CD8-positive, alpha-beta memory T cell (primary cell): ENCODE measurements around the gene NOP56. TPM values are rescaled to one million over a fixed set of nuclear protein-coding genes. Genes with fewer than 3 reads are reported as not detected.

Experiments
- CTCF ChIA-PET: fragments of 350-600 bp; sonication (Branson Sonifier 250); formaldehyde crosslinking; loops from one replicate; lab custom pipeline; 2021; ENCODE audit warnings: antibody characterized with exemption; lab: Charles Lee
- POLR2A ChIA-PET: fragments of 350-600 bp; sonication (Branson Sonifier 250); formaldehyde crosslinking; loops from one replicate; lab custom pipeline; 2021; ENCODE audit warnings: antibody characterized with exemption; lab: Charles Lee
- DNase-seq, 5 donors: peaks; one replicate each; pipeline versions ENCODE4 v3.0.0 to v3.0.0-alpha.2; 2020 to 2022; ENCODE audit warnings: mixed read lengths in 1 of 5
- H3K27ac ChIP-seq: one replicate; pipeline ENCODE4 v1.7.0; 2013; ENCODE audit warnings: low read depth, mild to moderate bottlenecking, low read length, moderate library complexity
- H3K27me3 ChIP-seq: 2 replicates; pipeline ENCODE4 v1.7.0; 2013; ENCODE audit warnings: low read length, mild to moderate bottlenecking; ENCODE audit not compliant: insufficient read depth, poor library complexity, severe bottlenecking
- H3K36me3 ChIP-seq: 2 replicates; pipeline ENCODE4 v1.7.0; 2013; ENCODE audit warnings: mild to moderate bottlenecking, low read length, moderate library complexity; ENCODE audit not compliant: insufficient read depth
- H3K4me1 ChIP-seq: 2 replicates; pipeline ENCODE4 v1.7.0; 2013; ENCODE audit warnings: mild to moderate bottlenecking, low read length, moderate library complexity; ENCODE audit not compliant: insufficient read depth
- H3K4me3 ChIP-seq: 2 replicates; pipeline ENCODE4 v1.7.0; 2013; ENCODE audit warnings: mild to moderate bottlenecking, low read length
- H3K9me3 ChIP-seq: 2 replicates; pipeline ENCODE4 v1.7.0; 2013; ENCODE audit warnings: mild to moderate bottlenecking, low read length
- H3K27ac Mint-ChIP-seq, 8 donors: one replicate each; pipeline ENCODE4 v1.8.0; 2020 to 2021; ENCODE audit warnings: mixed read lengths in 8 of 8, mild to moderate bottlenecking in 6 of 8, inconsistent platforms in 3 of 8, moderate library complexity in 3 of 8
- H3K27me3 Mint-ChIP-seq, 2 donors: one replicate each; pipeline ENCODE4 v1.8.0; 2020 to 2021; ENCODE audit warnings: mixed read lengths in 2 of 2, mild to moderate bottlenecking in 1 of 2, moderate library complexity in 1 of 2
- H3K36me3 Mint-ChIP-seq, 3 donors: one replicate each; pipeline ENCODE4 v1.8.0; 2020 to 2021; ENCODE audit warnings: mixed read lengths in 3 of 3, inconsistent platforms in 1 of 3, mild to moderate bottlenecking in 1 of 3
- H3K4me1 Mint-ChIP-seq, 3 donors: one replicate each; pipeline ENCODE4 v1.8.0; 2020 to 2021; ENCODE audit warnings: mixed read lengths in 3 of 3, inconsistent platforms in 1 of 3, mild to moderate bottlenecking in 1 of 3
- H3K4me3 Mint-ChIP-seq, 7 donors: one replicate each; pipeline ENCODE4 v1.8.0; 2020 to 2021; ENCODE audit warnings: mixed read lengths in 7 of 7, mild to moderate bottlenecking in 6 of 7, moderate library complexity in 4 of 7, inconsistent platforms in 2 of 7
- H3K9me3 Mint-ChIP-seq, 5 donors: one replicate each; pipeline ENCODE4 v1.8.0; 2020 to 2022; ENCODE audit warnings: mixed read lengths in 5 of 5, mild to moderate bottlenecking in 3 of 5, moderate library complexity in 2 of 5, inconsistent platforms in 1 of 5
- polyA plus RNA-seq: library from polyadenylated mRNA; unstranded; fragments of 300-500 nt; fragmentation: Illumina TruSeq; gene quantifications from one replicate; pipeline ENCODE4 v1.2.3, GENCODE V29; 2021
- total RNA-seq, 2 experiments: library from RNA; stranded (reverse); gene quantifications; one replicate each; pipeline ENCODE4 v1.2.3, GENCODE V29; 2021

The NOP56 gene
- total RNA-seq: 100 to 1,000 TPM; 888 to 920 TPM
- 106 TPM for polyA plus RNA-seq

DNA sequence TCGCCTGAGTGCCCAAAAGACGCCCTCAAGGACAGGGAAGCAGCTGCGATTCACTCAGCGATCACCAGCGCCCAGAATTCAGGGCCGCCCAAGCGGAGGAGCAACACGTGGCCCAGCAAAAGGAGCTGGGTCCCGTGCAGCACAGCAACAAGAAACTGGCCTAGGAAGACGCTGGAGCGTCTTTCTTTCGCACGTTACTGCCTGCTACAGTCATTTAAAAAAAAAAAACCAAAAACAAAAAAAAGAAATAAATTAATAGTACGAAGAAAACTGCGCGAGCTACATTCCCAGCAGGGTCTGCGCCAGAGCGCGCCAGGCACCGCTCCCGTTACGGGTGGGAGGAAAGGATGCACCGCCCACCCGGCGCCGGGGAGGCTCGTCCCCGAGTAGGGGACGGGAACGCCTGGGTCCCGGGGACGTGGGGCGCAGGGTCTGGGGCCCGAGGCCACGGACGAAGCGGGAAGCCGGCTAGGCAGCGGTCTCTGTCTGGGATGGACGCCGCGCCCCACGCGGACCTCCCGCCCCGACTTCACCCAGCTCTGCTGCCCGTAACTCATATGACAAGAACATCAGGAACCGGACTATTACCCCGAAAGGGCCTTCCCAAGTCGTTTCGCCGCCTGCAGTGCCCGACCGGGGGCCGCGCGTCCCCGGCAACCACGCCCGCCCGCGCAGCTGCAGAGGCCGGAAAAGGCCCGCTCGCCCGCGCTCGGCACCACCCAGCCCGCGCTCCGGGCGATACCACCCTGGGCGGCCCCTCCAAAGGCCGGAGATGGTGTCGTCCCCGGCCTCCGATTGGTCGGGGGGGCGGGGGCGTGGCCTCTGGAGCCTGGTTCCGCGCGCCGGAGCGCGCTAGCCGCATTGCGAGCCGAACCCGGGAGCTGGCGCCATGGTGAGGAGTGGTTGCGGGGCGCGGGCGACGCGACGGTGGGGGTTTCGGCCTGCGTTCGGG, at the start of gene NOP56:
Gene NOP56, plus strand, starts transcription at position 861 of the 952 bp plus-strand sequence. Its CDS starts 29 bp downstream, at position 890.
- peak; percentile 90 to 96 (median 94) for DNase-seq
- CTCF ChIA-PET: interaction anchor here (1.0 to 2.7 kb wide), 9 partner anchors 12 to 188 kb away, joined by 3 to 21 read pairs (median 4); partner anchors contain the start of genes IDH3B and SNRPB
- H3K27ac Mint-ChIP-seq: peak within 1 kb of the TSS; percentile 76 to 96 (median 91)

GRCh38 chr20:2602746-2603145, 49.7 kb upstream of the NOP56 start:
- H3K36me3 ChIP-seq: no peaks in the 10 kb centered on the region
- no peaks in the 10 kb centered on the region for H3K4me1 ChIP-seq
- DNase-seq: no peak
- no peak overlapping the region for H3K4me3 ChIP-seq
- peaks cover 0 to 6% (median 0%) of the 10 kb centered on the region in 3 donors for H3K36me3 Mint-ChIP-seq
- H3K27ac ChIP-seq: no peak overlapping the region
- H3K4me1 Mint-ChIP-seq: no peaks in the 10 kb centered on the region
- no peaks in the 10 kb centered on the region for H3K9me3 ChIP-seq
- no peaks in the 10 kb centered on the region for H3K27me3 ChIP-seq
- POLR2A ChIA-PET: no interaction called here
- CTCF ChIA-PET: interaction anchor here (0.8 kb wide), 1 partner anchor 78 kb away, joined by 3 read pairs; no protein-coding TSS in a partner anchor
- H3K27ac Mint-ChIP-seq: no peak overlapping the region
- H3K9me3 Mint-ChIP-seq: peaks cover 6 to 23% (median 16%) of the 10 kb centered on the region in 5 donors
- H3K4me3 Mint-ChIP-seq: no peak overlapping the region
- peaks cover 3 to 4% of the 10 kb centered on the region in 2 donors for H3K27me3 Mint-ChIP-seq

More for the DNA sequence above, at the start of gene NOP56:
- Histone ChIP-seq H3K27ac (peak within 1 kb of the TSS; percentile 84), H3K9me3 (no peaks in the 10 kb centered on the region), H3K4me3 (peak within 1 kb of the TSS; percentile 96), H3K4me1 (peaks cover 28% of the 10 kb centered on the region), H3K36me3 (peaks cover 32% of the 10 kb centered on the region), H3K27me3 (no peaks in the 10 kb centered on the region)
- H3K36me3 Mint-ChIP-seq: peaks cover 13 to 40% (median 14%) of the 10 kb centered on the region in 3 donors
- POLR2A ChIA-PET: interaction anchor here (0.7 to 5.0 kb wide), 8 partner anchors 9 to 827 kb away, joined by 3 to 70 read pairs (median 4); partner anchors contain the start of genes IDH3B and SNRPB
- H3K27me3 Mint-ChIP-seq: peaks cover 0 to 2% of the 10 kb centered on the region in 2 donors
- peaks cover 28 to 50% (median 30%) of the 10 kb centered on the region in 3 donors for H3K4me1 Mint-ChIP-seq
- no peaks in the 10 kb centered on the region for H3K9me3 Mint-ChIP-seq
- H3K4me3 Mint-ChIP-seq: peak within 1 kb of the TSS; percentile 89 to 95 (median 91)

GRCh38 chr20:2603816-2604505, 48.5 kb upstream of the NOP56 start:
- Mint-ChIP-seq H3K27ac (peak overlapping the region in 1 of 8 donors; percentile 26), H3K4me1 (no peaks in the 10 kb centered on the region), H3K27me3 (peaks cover 3 to 4% of the 10 kb centered on the region in 2 donors), H3K4me3 (no peak overlapping the region), H3K36me3 (peaks cover 0 to 6% (median 0%) of the 10 kb centered on the region in 3 donors), H3K9me3 (peaks cover 6 to 24% (median 18%) of the 10 kb centered on the region in 5 donors)
- Histone ChIP-seq H3K9me3 (no peaks in the 10 kb centered on the region), H3K27ac (no peak overlapping the region), H3K27me3 (no peaks in the 10 kb centered on the region), H3K36me3 (no peaks in the 10 kb centered on the region), H3K4me1 (no peaks in the 10 kb centered on the region), H3K4me3 (no peak overlapping the region)
- DNase-seq: no peak
- CTCF ChIA-PET: no interaction called here
- POLR2A ChIA-PET: no interaction called here

DNA sequence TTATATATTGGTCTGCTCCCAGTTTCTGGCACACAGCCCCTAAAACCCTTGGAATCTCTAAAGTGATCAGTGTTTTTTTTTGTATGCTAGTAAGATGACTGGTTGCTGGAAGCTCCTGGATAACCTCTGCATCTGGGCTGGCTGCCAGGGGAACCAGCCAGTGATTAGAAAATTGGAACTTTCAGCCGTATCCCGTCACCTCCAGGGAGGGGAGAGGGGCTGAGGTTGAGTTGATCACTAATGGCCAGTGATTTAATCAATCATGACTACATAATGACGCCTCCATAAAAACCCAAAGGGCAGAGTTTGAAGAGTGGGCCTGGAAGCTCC, 48.0 kb upstream of the NOP56 start:
- H3K4me1 ChIP-seq: no peaks in the 10 kb centered on the region
- no peaks in the 10 kb centered on the region for H3K27me3 ChIP-seq
- Mint-ChIP-seq H3K27ac (no peak overlapping the region), H3K36me3 (peaks cover 0 to 9% (median 0%) of the 10 kb centered on the region in 3 donors), H3K4me3 (no peak overlapping the region), H3K4me1 (no peaks in the 10 kb centered on the region), H3K27me3 (peaks cover 4 to 8% of the 10 kb centered on the region in 2 donors), H3K9me3 (peaks cover 6 to 24% (median 18%) of the 10 kb centered on the region in 5 donors)
- H3K27ac ChIP-seq: no peak overlapping the region
- no peak overlapping the region for H3K4me3 ChIP-seq
- H3K36me3 ChIP-seq: no peaks in the 10 kb centered on the region
- DNase-seq: no peak
- CTCF ChIA-PET: no interaction called here
- POLR2A ChIA-PET: no interaction called here
- H3K9me3 ChIP-seq: no peaks in the 10 kb centered on the region

- CTCF ChIA-PET: no interaction called here
- no peaks in the 10 kb centered on the region for H3K4me1 ChIP-seq
- H3K36me3 ChIP-seq: no peaks in the 10 kb centered on the region
- no peaks in the 10 kb centered on the region for H3K9me3 ChIP-seq
- Mint-ChIP-seq H3K27me3 (peaks cover 18 to 25% of the 10 kb centered on the region in 2 donors), H3K4me1 (peaks cover 0 to 1% (median 0%) of the 10 kb centered on the region in 3 donors), H3K9me3 (peaks cover 6 to 24% (median 19%) of the 10 kb centered on the region in 5 donors), H3K4me3 (no peak overlapping the region), H3K27ac (no peak overlapping the region), H3K36me3 (peaks cover 0 to 11% (median 0%) of the 10 kb centered on the region in 3 donors)
- no peaks in the 10 kb centered on the region for H3K27me3 ChIP-seq
- H3K27ac ChIP-seq: no peak overlapping the region
- no peak for DNase-seq
- no peak overlapping the region for H3K4me3 ChIP-seq
- POLR2A ChIA-PET: no interaction called here
Measured at GRCh38 chr20:2606507-2607006, 45.9 kb upstream of the NOP56 start.

- no peaks in the 10 kb centered on the region for H3K9me3 ChIP-seq
- no peak overlapping the region for H3K4me3 ChIP-seq
- CTCF ChIA-PET: no interaction called here
- no peaks in the 10 kb centered on the region for H3K36me3 ChIP-seq
- POLR2A ChIA-PET: no interaction called here
- peaks cover 0 to 1% (median 0%) of the 10 kb centered on the region in 3 donors for H3K4me1 Mint-ChIP-seq
- DNase-seq: no peak
- H3K4me1 ChIP-seq: no peaks in the 10 kb centered on the region
- no peak overlapping the region for H3K4me3 Mint-ChIP-seq
- H3K27me3 ChIP-seq: no peaks in the 10 kb centered on the region
- H3K27ac ChIP-seq: no peak overlapping the region
- no peak overlapping the region for H3K27ac Mint-ChIP-seq
- peaks cover 6 to 23% (median 16%) of the 10 kb centered on the region in 5 donors for H3K9me3 Mint-ChIP-seq
- H3K36me3 Mint-ChIP-seq: peaks cover 0 to 16% (median 0%) of the 10 kb centered on the region in 3 donors
- peaks cover 31 to 39% of the 10 kb centered on the region in 2 donors for H3K27me3 Mint-ChIP-seq
Measured at GRCh38 chr20:2610326-2610725, 42.1 kb upstream of the NOP56 start.

GRCh38 chr20:2610941-2611720, 41.3 kb upstream of the NOP56 start:
- no peaks in the 10 kb centered on the region for H3K27me3 ChIP-seq
- POLR2A ChIA-PET: no interaction called here
- CTCF ChIA-PET: no interaction called here
- no peaks in the 10 kb centered on the region for H3K36me3 ChIP-seq
- Mint-ChIP-seq H3K4me3 (no peak overlapping the region), H3K9me3 (peaks cover 6 to 16% (median 12%) of the 10 kb centered on the region in 5 donors), H3K36me3 (peaks cover 0 to 16% (median 0%) of the 10 kb centered on the region in 3 donors), H3K27ac (no peak overlapping the region), H3K27me3 (peaks cover 32 to 44% of the 10 kb centered on the region in 2 donors), H3K4me1 (peaks cover 0 to 1% (median 0%) of the 10 kb centered on the region in 3 donors)
- no peak for DNase-seq
- no peaks in the 10 kb centered on the region for H3K4me1 ChIP-seq
- H3K9me3 ChIP-seq: no peaks in the 10 kb centered on the region
- no peak overlapping the region for H3K27ac ChIP-seq
- no peak overlapping the region for H3K4me3 ChIP-seq
